Cardiac muscle cell (in vitro differentiated cells and primary cell): ENCODE measurements around the gene OSBPL3. TPM values are rescaled to one million over a fixed set of nuclear protein-coding genes. Genes with fewer than 3 reads are reported as not detected.

ENCODE experiments used
- DNase-seq, 2 donors: peaks; one replicate each; pipeline versions ENCODE4 v3.0.0 to v3.0.0-alpha.2; 2010 to 2017; ENCODE audit warnings: low read depth in 1 of 2, low spot score in 1 of 2
- H3K27ac ChIP-seq: fragments of 200-600 bp; sonication (generic); 2 replicates; pipeline ENCODE4 v1.5.1; 2016
- H3K27me3 ChIP-seq: fragments of 200-600 bp; sonication (generic); 2 replicates; pipeline ENCODE4 v1.6.0; 2016; ENCODE audit warnings: control low read depth
- H3K36me3 ChIP-seq: fragments of 200-600 bp; sonication (generic); 2 replicates; pipeline ENCODE4 v1.5.1; 2016; ENCODE audit warnings: control low read depth
- H3K4me1 ChIP-seq: fragments of 200-600 bp; sonication (generic); 2 replicates; pipeline ENCODE4 v1.8.1; 2017; ENCODE audit warnings: low read depth, mild to moderate bottlenecking, mixed run types
- H3K4me3 ChIP-seq: fragments of 200-600 bp; sonication (generic); 2 replicates; pipeline ENCODE4 v1.5.1; 2016; ENCODE audit warnings: mild to moderate bottlenecking
- H3K9me3 ChIP-seq: fragments of 200-600 bp; sonication (generic); 2 replicates; pipeline ENCODE4 v1.5.1; 2017; ENCODE audit warnings: low read depth, mild to moderate bottlenecking, control low read depth
- CTCF ChIP-seq: IDR thresholded peaks from 2 replicates; pipeline ENCODE4 v1.5.1; 2012; ENCODE audit warnings: low read depth, mild to moderate bottlenecking, low read length
- polyA plus RNA-seq: library from polyadenylated mRNA; unstranded; fragments of >200 nt; fragmentation: Nextera tagmentation; extraction: Ambion mirVana; gene quantifications from 2 replicates; pipeline ENCODE4 v1.2.1, GENCODE V29; 2016
- total RNA-seq: library from RNA; depleted of rRNA; stranded (reverse); fragments of >200 nt; gene quantifications from 2 replicates; pipeline ENCODE4 v1.2.3, GENCODE V29; 2016

The OSBPL3 gene
- total and polyA plus RNA-seq, 2 experiments from 2014 or later, result 7.5 to 8.2 TPM

GRCh38 chr7:24831240-24831639 lies 148.7 kb downstream of the OSBPL3 start:
- no peaks in the 10 kb centered on the region for H3K9me3 ChIP-seq
- H3K27me3 ChIP-seq, result no peaks in the 10 kb centered on the region
- H3K36me3 ChIP-seq, result no peaks in the 10 kb centered on the region
- no peak overlapping the region for H3K4me3 ChIP-seq
- peaks cover 33% of the 10 kb centered on the region for H3K4me1 ChIP-seq
- DNase-seq, result peak in 1 of 2 donors; percentile 61
- TF ChIP-seq CTCF, result no peak
- no peak overlapping the region for H3K27ac ChIP-seq

- H3K27ac ChIP-seq, result no peak overlapping the region
- no peak for TF ChIP-seq CTCF
- no peaks in the 10 kb centered on the region for H3K27me3 ChIP-seq
Measured at GRCh38 chr7:24830440-24831050, 149.4 kb downstream of the OSBPL3 start.

GRCh38 chr7:24829787-24830186 lies 150.2 kb downstream of the OSBPL3 start:
- peak in 1 of 2 donors; percentile 29 for DNase-seq
- TF ChIP-seq CTCF, result no peak
- H3K27me3 ChIP-seq, result no peaks in the 10 kb centered on the region
- peak overlapping the region; percentile 84 for H3K27ac ChIP-seq
- no peaks in the 10 kb centered on the region for H3K36me3 ChIP-seq
- H3K9me3 ChIP-seq, result no peaks in the 10 kb centered on the region
- H3K4me3 ChIP-seq, result no peak overlapping the region
- peaks cover 43% of the 10 kb centered on the region for H3K4me1 ChIP-seq

More at GRCh38 chr7:24830440-24831050, 149.4 kb downstream of the OSBPL3 start:
- Histone ChIP-seq H3K36me3 (no peaks in the 10 kb centered on the region), H3K9me3 (no peaks in the 10 kb centered on the region), H3K4me1 (peaks cover 40% of the 10 kb centered on the region), H3K4me3 (no peak overlapping the region)
- no peak for DNase-seq

GRCh38 chr7:24828891-24829661 lies 150.9 kb downstream of the OSBPL3 start:
- no peak for TF ChIP-seq CTCF
- H3K4me1 ChIP-seq, result peaks cover 50% of the 10 kb centered on the region
- no peaks in the 10 kb centered on the region for H3K9me3 ChIP-seq
- no peak overlapping the region for H3K4me3 ChIP-seq
- no peaks in the 10 kb centered on the region for H3K27me3 ChIP-seq
- peak overlapping the region; percentile 84 for H3K27ac ChIP-seq
- no peaks in the 10 kb centered on the region for H3K36me3 ChIP-seq
- peak; percentile 18 to 62 for DNase-seq

GRCh38 chr7:24827589-24827988 lies 152.4 kb downstream of the OSBPL3 start:
- H3K27me3 ChIP-seq, result no peaks in the 10 kb centered on the region
- H3K9me3 ChIP-seq, result no peaks in the 10 kb centered on the region
- no peak for TF ChIP-seq CTCF
- no peaks in the 10 kb centered on the region for H3K36me3 ChIP-seq
- H3K4me1 ChIP-seq, result peaks cover 52% of the 10 kb centered on the region
- DNase-seq, result no peak
- no peak overlapping the region for H3K4me3 ChIP-seq
- no peak overlapping the region for H3K27ac ChIP-seq
